Cardiac fibroblast (primary cell): ENCODE measurements around the gene MUC3A.
"Not testable (repeated sequence)": the region's sequence is repeated elsewhere in the genome, so short reads cannot be mapped to it uniquely, and the experiment has no call there.

Source experiments
- DNase-seq, 2 donors: peaks; one replicate each; pipeline versions ENCODE4 v3.0.0 to v3.0.0-alpha.2; 2010; ENCODE audit warnings: low read depth in 2 of 2
- H3K4me3 ChIP-seq, 2 donors: replicated peaks in 1 of 2; 1 replicate in 1 of 2; 2 replicates in 1 of 2; pipeline ENCODE4 v1.5.1; 2011; ENCODE audit warnings: low read depth in 2 of 2, low read length in 2 of 2, mild to moderate bottlenecking in 2 of 2, moderate library complexity in 1 of 2
- TF ChIP-seq, protein P1 (sequence below): IDR thresholded peaks from one replicate; pipeline ENCODE4 v1.5.1; 2011; ENCODE audit warnings: low read depth, mild to moderate bottlenecking, low read length, inconsistent platforms

Gene MUC3A

DNA sequence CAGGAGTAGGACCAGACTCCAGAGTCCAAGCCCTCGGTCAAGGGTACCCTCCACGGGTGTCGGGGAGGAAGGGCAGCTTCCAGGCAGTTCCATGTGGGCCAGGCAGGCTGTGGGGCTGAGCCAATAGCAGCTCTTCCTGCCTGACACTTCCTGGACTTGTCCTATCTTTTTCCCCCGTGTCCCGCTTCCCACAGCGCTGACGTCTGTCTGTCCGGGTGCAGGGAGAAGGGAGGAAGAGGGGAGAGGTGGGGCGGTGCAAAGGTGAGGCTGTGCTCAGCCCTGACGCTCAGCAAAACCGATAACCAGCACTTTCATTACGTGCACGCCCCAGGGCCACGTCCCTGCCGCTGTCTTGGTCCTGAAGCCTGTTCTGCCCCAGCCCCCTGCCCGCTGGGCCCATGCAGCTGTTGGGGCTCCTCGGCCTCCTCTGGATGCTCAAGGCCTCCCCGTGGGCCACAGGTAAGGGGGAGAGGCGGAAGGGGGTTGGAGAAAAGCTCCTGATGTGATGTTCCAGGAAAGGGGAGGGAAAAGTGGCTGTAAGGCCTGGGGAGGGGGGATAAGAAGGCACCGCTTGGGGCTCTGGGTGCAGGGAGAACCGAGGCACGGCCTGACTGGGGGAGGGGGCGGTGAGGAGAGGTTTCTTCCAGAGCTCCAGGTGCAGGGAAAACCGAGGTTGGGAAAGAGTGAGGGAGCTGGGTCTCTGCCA lies at the start of gene MUC3A:
MUC3A (plus strand) TSS at position 308 of the 706 bp plus-strand sequence; CDS start at position 399, 91 bp downstream.
- H3K4me3 ChIP-seq = no peak within 1 kb of the TSS
- no peak for DNase-seq
- TF ChIP-seq, protein P1, sequence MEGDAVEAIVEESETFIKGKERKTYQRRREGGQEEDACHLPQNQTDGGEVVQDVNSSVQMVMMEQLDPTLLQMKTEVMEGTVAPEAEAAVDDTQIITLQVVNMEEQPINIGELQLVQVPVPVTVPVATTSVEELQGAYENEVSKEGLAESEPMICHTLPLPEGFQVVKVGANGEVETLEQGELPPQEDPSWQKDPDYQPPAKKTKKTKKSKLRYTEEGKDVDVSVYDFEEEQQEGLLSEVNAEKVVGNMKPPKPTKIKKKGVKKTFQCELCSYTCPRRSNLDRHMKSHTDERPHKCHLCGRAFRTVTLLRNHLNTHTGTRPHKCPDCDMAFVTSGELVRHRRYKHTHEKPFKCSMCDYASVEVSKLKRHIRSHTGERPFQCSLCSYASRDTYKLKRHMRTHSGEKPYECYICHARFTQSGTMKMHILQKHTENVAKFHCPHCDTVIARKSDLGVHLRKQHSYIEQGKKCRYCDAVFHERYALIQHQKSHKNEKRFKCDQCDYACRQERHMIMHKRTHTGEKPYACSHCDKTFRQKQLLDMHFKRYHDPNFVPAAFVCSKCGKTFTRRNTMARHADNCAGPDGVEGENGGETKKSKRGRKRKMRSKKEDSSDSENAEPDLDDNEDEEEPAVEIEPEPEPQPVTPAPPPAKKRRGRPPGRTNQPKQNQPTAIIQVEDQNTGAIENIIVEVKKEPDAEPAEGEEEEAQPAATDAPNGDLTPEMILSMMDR = no peak

GRCh38 chr7:100900978-100901377 lies 48.4 kb upstream of the MUC3A start:
- H3K4me3 ChIP-seq = no peak overlapping the region
- TF ChIP-seq, protein P1 = no peak
- no peak for DNase-seq

- TF ChIP-seq, protein P1 = no peak
- DNase-seq = no peak
- H3K4me3 ChIP-seq = no peak overlapping the region
Observed at GRCh38 chr7:100901921-100902332, 47.4 kb upstream of the MUC3A start.

DNA sequence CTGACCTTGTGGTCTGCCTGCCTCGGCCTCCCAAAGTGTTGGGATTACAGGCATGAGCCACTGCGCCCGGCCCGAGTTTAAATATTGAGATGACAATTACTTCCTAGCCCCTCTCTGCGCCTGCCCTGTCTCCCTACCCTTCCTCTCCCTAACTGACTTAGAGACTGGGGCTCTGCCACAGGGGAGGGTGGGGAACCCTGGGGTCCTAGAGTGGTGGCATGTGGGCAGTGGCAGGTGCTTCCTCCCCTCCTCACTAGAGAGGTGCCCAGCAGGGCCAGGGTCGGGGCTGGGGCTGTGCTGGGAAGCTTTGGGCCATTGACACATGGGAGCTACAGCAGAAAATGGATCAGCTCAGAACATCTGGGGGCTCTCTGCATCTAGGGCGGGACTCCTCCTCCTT lies 46.7 kb upstream of the MUC3A start:
- TF ChIP-seq, protein P1 = no peak
- H3K4me3 ChIP-seq = no peak overlapping the region
- DNase-seq = no peak

DNA sequence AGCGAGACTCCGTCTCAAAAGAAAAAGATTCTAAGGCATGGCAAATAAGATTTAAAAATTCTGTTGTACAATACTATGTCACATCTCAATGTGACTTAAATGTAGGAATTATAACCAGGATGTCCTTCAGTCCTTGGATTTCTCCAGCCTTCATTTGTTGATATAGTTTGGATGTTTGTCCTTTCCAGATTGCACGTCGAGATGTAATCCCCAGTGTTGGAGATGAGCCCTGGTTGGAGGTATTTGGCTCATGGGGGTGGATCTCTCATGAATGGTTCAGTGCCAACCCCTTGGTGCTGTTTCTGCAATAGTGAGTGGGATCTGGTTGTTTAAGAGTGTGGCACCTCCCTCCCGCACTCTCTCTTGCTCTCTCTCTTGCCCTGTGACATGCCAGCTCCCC lies 40.8 kb upstream of the MUC3A start:
- H3K4me3 ChIP-seq = no peak overlapping the region
- TF ChIP-seq, protein P1 = no peak
- no peak for DNase-seq

GRCh38 chr7:100910443-100910842 lies 38.9 kb upstream of the MUC3A start:
- not testable (repeated sequence) for DNase-seq, H3K4me3 ChIP-seq

- TF ChIP-seq, protein P1 = no peak
- H3K4me3 ChIP-seq = no peak overlapping the region
- no peak for DNase-seq
Observed at GRCh38 chr7:100911484-100911883, 37.9 kb upstream of the MUC3A start.
